ENCODE results near the gene GLP1R.

- TF ChIP-seq CTCF (IDR thresholded peaks at IDR 0.05) = no peak
- TF ChIP-seq POLR2AphosphoS5 (IDR thresholded peaks at IDR 0.05) = no peak
These were observed 37.7 kb downstream of the GLP1R start for GRCh38 chr6:39086294-39086693.

Measured in suprapubic skin (tissue), 3 donors.